NCI-H226 (cell line): Measurements from ENCODE around the gene ZEB2.

ENCODE experiments used
- DNase-seq: peaks from one replicate; pipeline ENCODE4 v3.0.0-alpha.2; 2015

The ZEB2 gene

DNA sequence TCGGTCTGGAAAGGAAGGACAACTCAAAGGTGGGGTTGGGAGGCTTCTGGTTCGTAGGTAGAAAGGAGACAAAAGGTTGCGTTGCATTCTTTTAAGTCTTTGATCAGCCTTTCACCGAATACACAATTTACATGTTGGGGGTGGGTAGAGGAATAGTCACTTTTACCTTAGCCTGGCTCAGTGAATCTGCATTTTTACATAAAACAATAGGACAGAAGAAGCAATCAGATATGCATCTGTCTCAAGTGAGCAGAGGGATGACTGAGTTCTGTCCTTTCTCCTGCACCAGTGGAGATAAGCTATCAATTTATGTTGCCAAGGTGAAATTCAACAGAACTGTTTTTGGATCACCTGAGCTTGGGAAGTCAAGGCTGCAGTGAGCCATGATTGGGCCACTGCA, 173.7 kb downstream of the ZEB2 start:
- DNase-seq, result no peak

DNA sequence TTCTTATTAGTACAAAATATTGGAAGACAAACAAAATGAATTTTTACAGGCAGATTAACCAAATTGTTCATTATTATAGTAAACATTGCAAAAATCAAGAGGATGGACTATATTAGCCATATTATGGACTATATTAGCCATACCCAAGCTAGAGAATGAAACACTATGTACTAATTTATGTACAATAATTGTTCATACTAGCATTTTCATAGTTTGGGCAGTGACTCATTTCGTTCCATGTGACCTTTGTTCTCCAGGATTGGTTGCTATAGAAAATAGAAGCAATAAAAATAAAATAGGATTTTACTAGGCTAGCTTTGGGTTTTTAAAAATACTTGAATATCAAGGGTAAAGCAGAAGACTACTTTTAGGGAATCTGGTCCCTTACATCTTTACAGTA, 176.8 kb downstream of the ZEB2 start:
- DNase-seq, result no peak

DNA sequence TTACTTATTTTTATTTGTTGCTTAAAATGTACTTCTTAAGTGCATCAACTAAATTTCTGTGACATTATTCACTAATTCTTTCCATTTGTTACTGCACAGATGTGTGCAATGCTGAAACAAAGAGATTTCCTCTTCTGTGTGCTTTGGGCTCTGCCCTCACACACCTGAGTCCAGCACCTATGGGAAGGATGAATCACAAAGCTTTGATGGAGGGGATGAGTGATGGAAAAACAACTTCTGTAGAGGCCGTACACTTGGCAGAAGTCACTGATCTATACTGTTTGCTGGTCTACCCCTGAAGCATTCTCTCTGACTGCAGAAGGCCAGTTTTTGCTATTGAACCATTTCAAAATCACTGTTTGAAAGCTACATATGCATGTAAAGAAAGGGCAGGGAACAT, 178.4 kb downstream of the ZEB2 start:
- DNase-seq, result no peak

DNA sequence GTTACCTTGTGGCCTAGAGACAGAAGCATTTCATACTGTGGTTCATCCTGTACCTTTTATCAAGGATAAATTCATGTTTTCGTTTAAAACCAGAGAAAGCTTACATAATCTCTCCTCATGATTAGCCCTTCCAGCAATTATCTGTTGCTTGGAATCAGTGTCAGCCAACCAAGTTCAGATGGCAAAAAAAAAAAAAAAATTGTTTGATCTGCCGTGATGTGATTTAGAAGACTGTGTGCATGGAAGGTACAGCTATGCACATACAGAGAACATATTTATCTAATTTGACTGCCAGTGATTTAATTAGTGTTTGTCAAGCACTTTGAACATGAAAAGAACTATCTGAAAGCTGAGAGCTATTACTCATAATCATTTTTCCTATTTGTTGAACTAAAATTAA, 180.9 kb downstream of the ZEB2 start:
- DNase-seq, result no peak

DNA sequence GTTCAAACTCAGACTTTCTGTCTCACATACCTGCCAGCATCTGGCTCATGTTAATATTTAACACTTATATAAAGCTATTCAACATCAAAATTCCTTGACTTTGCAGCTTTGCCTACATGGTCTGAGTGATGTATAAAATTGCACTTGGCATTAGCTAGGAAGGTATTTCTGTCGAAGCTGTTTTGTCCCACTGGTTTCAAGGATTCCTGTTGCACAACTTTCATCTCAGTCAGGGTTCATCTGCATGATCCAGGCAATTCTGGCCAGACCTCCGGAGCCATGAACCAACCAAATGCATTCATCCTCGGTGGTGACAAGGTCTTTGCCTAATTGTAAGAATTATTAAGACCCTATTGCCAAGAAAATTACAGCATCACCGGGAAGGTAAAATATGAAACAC, 185.4 kb downstream of the ZEB2 start:
- DNase-seq, result no peak
